Heart left ventricle (tissue), 16 donors: Measurements from ENCODE around the gene CNIH2. TPM values are rescaled to one million over a fixed set of nuclear protein-coding genes. Genes with fewer than 3 reads are reported as not detected.

Experiments used
- ATAC-seq, 4 donors: fragments of 200-7000 bp; cut with Tn5 transposase; one replicate each; pipeline ENCODE4 v1.9.1; 2020 to 2022; ENCODE audit warnings: moderate library complexity in 4 of 4, mild to moderate bottlenecking in 3 of 4, moderate number of reproducible peaks in 1 of 4
- DNase-seq, 5 donors: peaks; one replicate each; pipeline ENCODE4 v3.0.0-alpha.2; 2020
- H3K27ac ChIP-seq, 12 donors: fragments of 200-600 bp; sonication (generic) in 4 of 12; one replicate each; pipeline versions ENCODE4 v1.5.0 to v1.8.0; 2016 to 2022; ENCODE audit warnings: mild to moderate bottlenecking in 2 of 12
- H3K27me3 ChIP-seq, 9 donors: fragments of 200-600 bp; sonication (generic) in 2 of 9; one replicate each; pipeline versions ENCODE4 v1.5.1 to v1.8.0; 2016 to 2022; ENCODE audit warnings: mild to moderate bottlenecking in 3 of 9
- H3K36me3 ChIP-seq, 9 donors: fragments of 200-600 bp; sonication (generic) in 2 of 9; one replicate each; pipeline versions ENCODE4 v1.5.0 to v1.8.0; 2018 to 2022; ENCODE audit warnings: mild to moderate bottlenecking in 2 of 9
- H3K4me1 ChIP-seq, 12 donors: fragments of 200-600 bp; sonication (generic) in 4 of 12; one replicate each; pipeline versions ENCODE4 v1.5.0 to v1.8.0; 2016 to 2022; ENCODE audit warnings: mild to moderate bottlenecking in 3 of 12
- H3K4me3 ChIP-seq, 12 donors: fragments of 200-600 bp; sonication (generic) in 4 of 12; one replicate each; pipeline versions ENCODE4 v1.5.0 to v1.8.0; 2017 to 2022; ENCODE audit warnings: mild to moderate bottlenecking in 9 of 12, moderate library complexity in 4 of 12
- H3K9me3 ChIP-seq, 12 donors: fragments of 200-600 bp; sonication (generic) in 4 of 12; one replicate each; pipeline versions ENCODE4 v1.5.0 to v1.8.0; 2016 to 2022; ENCODE audit warnings: mild to moderate bottlenecking in 1 of 12
- CTCF ChIP-seq, 12 donors: fragments of 200-600 bp; sonication (generic) in 4 of 12; IDR thresholded peaks; one replicate each; pipeline versions ENCODE4 v1.5.0 to v1.8.0; 2018 to 2022; ENCODE audit warnings: antibody characterized with exemption in 12 of 12, mild to moderate bottlenecking in 5 of 12
- POLR2A ChIP-seq, 2 donors: fragments of 450-650 bp; IDR thresholded peaks; one replicate each; pipeline ENCODE4 v1.6.1; 2017; ENCODE audit warnings: antibody characterized with exemption in 2 of 2, mild to moderate bottlenecking in 2 of 2, moderate library complexity in 2 of 2
- WGBS, 4 donors: extraction: QIAGEN DNeasy Blood & Tissue Kit in 2 of 4; methylation state at CpG; one replicate each; pipeline versions ENCODE4 v1.1.5 to v1.1.7; 2013 to 2018; 5-methylcytosine and 5-hydroxymethylcytosine counted together
- intact Hi-C, 10 donors: fragments of 100-400 bp; cut with DNase I; formaldehyde crosslinking; loops; one replicate each; pipeline versions ENCODE4 v1.11.1 to v1.14.2; 2022
- polyA plus RNA-seq, 2 donors: library from polyadenylated mRNA; stranded (reverse); fragments of 200-250 nt; gene quantifications; one replicate each; pipeline ENCODE4 v1.2.3, GENCODE V29; 2013
- total RNA-seq, 9 donors: library from RNA; depleted of rRNA in 2 of 9; stranded (reverse); fragments of >200 nt in 2 of 9; fragmentation: NEBNext Ultra II Directional in 3 of 9; extraction: Animal tissue kit (Norgen Biotek cat#: 25700) in 3 of 9; gene quantifications; one replicate each; pipeline versions ENCODE4 v1.1.0 to v1.2.4, GENCODE V29; 2016 to 2023
- donor health status: ischemic (EF 13 %, LVEDD 7.1; RV severe dilation, severe dysfunction).
- donor health status: healthy with polysubstance abuse.
- donor health status: DM: no; HTN: yes; CAD: no.
- donor health status: DM: no; HTN: no; CAD: no.
- donor health status: ischemic (EF 25% LVEDD 6.9; RV normal size, moderate dysfunction).
- donor health status: ischemic (EF 25% LVEDD 5.7; RV mildly dilated, moderate dysfunction).
- donor health status: healthy.
- donor health status: DM: yes; HTN: yes; CAD: no.
- donor health status: ischemic (EF 35%, LVEDD 5.7; RV mildly dilated, moderate dysfunction).
- donor health status: nonischemic (EF 11% LVEDD 7.7; RV severe dilation, severe dysfunction).
- donor health status: DM: yes; HTN: yes; CAD: no.
- donor health status: PGD.
- donor health status: ischemic (EF 29% LVEDD 5.4; RV normal size, mild dysfunction).
- donor health status: nonischemic (EF 23%, LVEDD 6.1; RV moderate dilation, normal function).

CNIH2 gene
- total and polyA plus RNA-seq, 11 donors: 0.08 to 0.40 (median 0.25) TPM; not detected in 8

GRCh38 chr11:66290330-66290621 is 12.3 kb downstream of the CNIH2 start:
- peaks cover 0 to 51% (median 31%) of the 10 kb centered on the region in 12 donors for H3K4me1 ChIP-seq

GRCh38 chr11:66291303-66291705 is 13.3 kb downstream of the CNIH2 start:
- no peaks in the 10 kb centered on the region for H3K9me3 ChIP-seq
- intact Hi-C loops: loop anchor here in 1 of 10 donors (5.0 kb wide), 1 partner anchor 46 kb away; the partner anchor contains the start of gene RIN1
- H3K27ac ChIP-seq: no peak overlapping the region
- DNase-seq (no peak), ATAC-seq (no peak)
- 19 to 27% (median 21%) methylated on average over 9 to 16 of the region's 16 CpGs for WGBS, 4 donors
- peak overlapping the region in 2 of 12 donors; percentile 49 to 50 for H3K4me3 ChIP-seq
- H3K4me1 ChIP-seq: peaks cover 0 to 41% (median 22%) of the 10 kb centered on the region in 12 donors
- H3K36me3 ChIP-seq: peaks cover 0 to 5% (median 0%) of the 10 kb centered on the region in 9 donors
- peaks cover 6 to 41% (median 26%) of the 10 kb centered on the region in 9 donors for H3K27me3 ChIP-seq
- TF ChIP-seq POLR2A (IDR thresholded peaks at IDR 0.05) (no peak), CTCF (IDR thresholded peaks at IDR 0.05) (no peak)

More at GRCh38 chr11:66290330-66290621, 12.3 kb downstream of the CNIH2 start:
- Histone ChIP-seq H3K9me3 (no peaks in the 10 kb centered on the region), H3K27me3 (peaks cover 6 to 36% (median 26%) of the 10 kb centered on the region in 9 donors), H3K4me3 (peak overlapping the region in 1 of 12 donors; percentile 70), H3K27ac (no peak overlapping the region), H3K36me3 (peaks cover 0 to 8% (median 0%) of the 10 kb centered on the region in 9 donors)
- DNase-seq: no peak
- intact Hi-C loops: loop anchor here in 1 of 10 donors (5.0 kb wide), 1 partner anchor 47 kb away; the partner anchor contains the start of gene RIN1
- ATAC-seq: no peak
- 63 to 77% (median 72%) methylated on average over 2 of the region's 2 CpGs for WGBS, 4 donors
- TF ChIP-seq CTCF (IDR thresholded peaks at IDR 0.05): no peak
- TF ChIP-seq POLR2A (IDR thresholded peaks at IDR 0.05): no peak

GRCh38 chr11:66291706-66292542 is 13.9 kb downstream of the CNIH2 start, which contains the start of gene TMEM151A:
Gene TMEM151A, plus strand, starts transcription at chr11:66291894. Its CDS starts 120 bp downstream, at chr11:66292014.
- Histone ChIP-seq H3K27ac (no peak within 1 kb of the TSS), H3K27me3 (peaks cover 6 to 42% (median 26%) of the 10 kb centered on the region in 9 donors), H3K4me3 (peak within 1 kb of the TSS in 11 of 12 donors; percentile 8 to 54 (median 44)), H3K4me1 (peaks cover 0 to 38% (median 21%) of the 10 kb centered on the region in 12 donors), H3K36me3 (peaks cover 0 to 1% (median 0%) of the 10 kb centered on the region in 9 donors), H3K9me3 (no peaks in the 10 kb centered on the region)
- no peak for ATAC-seq
- no peak for TF ChIP-seq POLR2A (IDR thresholded peaks at IDR 0.05)
- TF ChIP-seq CTCF (IDR thresholded peaks at IDR 0.05): no peak
- intact Hi-C loops: loop anchor here in 1 of 10 donors (5.0 kb wide), 1 partner anchor 45 kb away; the partner anchor contains the start of gene RIN1
- 1 to 7% (median 3%) methylated on average over 7 to 95 of the region's 95 CpGs for WGBS, 4 donors
- no peak for DNase-seq
